Mucosa of descending colon (tissue), 3 donors: Measurements from ENCODE around the gene TECPR2. TPM values are rescaled to one million over a fixed set of nuclear protein-coding genes. Genes with fewer than 3 reads are reported as not detected.

Experiments
- ATAC-seq: fragments of 200-7000 bp; cut with Tn5 transposase; one replicate; pipeline ENCODE4 v1.9.1; 2020; ENCODE audit warnings: mild to moderate bottlenecking, moderate library complexity
- DNase-seq, 3 donors: peaks; one replicate each; pipeline ENCODE4 v3.0.0-alpha.2; 2020
- H3K36me3 ChIP-seq: fragments of 200-600 bp; one replicate; pipeline ENCODE4 v1.8.0; 2021; ENCODE audit warnings: low read depth, mild to moderate bottlenecking
- H3K4me1 ChIP-seq: fragments of 200-600 bp; one replicate; pipeline ENCODE4 v1.8.0; 2021; ENCODE audit warnings: low read depth, mild to moderate bottlenecking
- H3K4me3 ChIP-seq: fragments of 200-600 bp; one replicate; pipeline ENCODE4 v1.8.0; 2021; ENCODE audit warnings: mild to moderate bottlenecking
- H3K9me3 ChIP-seq: fragments of 200-600 bp; one replicate; pipeline ENCODE4 v1.8.0; 2021; ENCODE audit warnings: mild to moderate bottlenecking
- CTCF ChIP-seq: fragments of 200-600 bp; IDR thresholded peaks from one replicate; pipeline ENCODE4 v1.8.0; 2022; ENCODE audit warnings: antibody characterized with exemption, mild to moderate bottlenecking
- intact Hi-C, 2 donors: fragments of 100-400 bp; cut with DNase I in 1 of 2; cut with micrococcal nuclease in 1 of 2; formaldehyde crosslinking; loops; one replicate each; pipeline versions ENCODE4 v1.11.0 to v1.11.1; 2022; cut with DNase I, micrococcal nuclease
- total RNA-seq, 3 donors: library from RNA; stranded (reverse); fragmentation: NEBNext Ultra II Directional in 2 of 3; extraction: Animal tissue kit (Norgen Biotek cat#: 25700) in 2 of 3; gene quantifications; one replicate each; pipeline versions ENCODE4 v1.2.1 to v1.2.4, GENCODE V29; 2021 to 2023
- donor health status: DM: no; HTN: no; CAD: no; lungs with moderate emphysema.
- donor health status: DM: no; HTN: no; CAD: no.
- donor health status: DM: no; HTN: yes; CAD: no.

Gene TECPR2
- total RNA-seq, 3 donors from 2014 or later, result 11.2 to 33.5 (median 21.2) TPM

GRCh38 chr14:102421411-102422057 is 58.8 kb downstream of the TECPR2 start:
- no peaks in the 10 kb centered on the region for H3K9me3 ChIP-seq
- no peak for TF ChIP-seq CTCF
- H3K36me3 ChIP-seq, result no peaks in the 10 kb centered on the region
- intact Hi-C loops, result no loop called here
- H3K4me3 ChIP-seq, result no peak overlapping the region
- DNase-seq (no peak), ATAC-seq (no peak)
- H3K4me1 ChIP-seq, result no peaks in the 10 kb centered on the region

GRCh38 chr14:102424520-102424919 is 61.8 kb downstream of the TECPR2 start:
- Histone ChIP-seq H3K4me3 (no peak overlapping the region), H3K9me3 (no peaks in the 10 kb centered on the region), H3K4me1 (no peaks in the 10 kb centered on the region), H3K36me3 (no peaks in the 10 kb centered on the region)
- no peak for TF ChIP-seq CTCF
- ATAC-seq (no peak), DNase-seq (no peak)
- intact Hi-C loops, result no loop called here

GRCh38 chr14:102424923-102425322 is 62.2 kb downstream of the TECPR2 start:
- intact Hi-C loops, result no loop called here
- no peak for DNase-seq
- Histone ChIP-seq H3K36me3 (no peaks in the 10 kb centered on the region), H3K4me1 (no peaks in the 10 kb centered on the region), H3K9me3 (no peaks in the 10 kb centered on the region), H3K4me3 (no peak overlapping the region)
- no peak for ATAC-seq
- no peak for TF ChIP-seq CTCF

- no peak for DNase-seq
- Histone ChIP-seq H3K4me3 (no peak overlapping the region), H3K36me3 (no peaks in the 10 kb centered on the region), H3K4me1 (no peaks in the 10 kb centered on the region), H3K9me3 (no peaks in the 10 kb centered on the region)
- intact Hi-C loops, result no loop called here
- ATAC-seq, result no peak
- TF ChIP-seq CTCF, result no peak
Observed at GRCh38 chr14:102426796-102427195, 64.1 kb downstream of the TECPR2 start.

- DNase-seq (no peak), ATAC-seq (no peak)
- no peak overlapping the region for H3K4me3 ChIP-seq
- intact Hi-C loops, result no loop called here
- H3K4me1 ChIP-seq, result no peaks in the 10 kb centered on the region
- H3K36me3 ChIP-seq, result no peaks in the 10 kb centered on the region
- no peaks in the 10 kb centered on the region for H3K9me3 ChIP-seq
- TF ChIP-seq CTCF, result no peak
Observed at GRCh38 chr14:102427642-102428041, 64.9 kb downstream of the TECPR2 start.
